Measurements from ENCODE around the gene OTOP2. TPM values are rescaled to one million over a fixed set of nuclear protein-coding genes. Genes with fewer than 3 reads are reported as not detected.

OTOP2 gene
- total and polyA plus RNA-seq, 2 of the 8 experiments (the other 6 are each of a cell fraction or from before 2014, with no cell fraction given): 0.23 TPM; not detected in 1

DNA sequence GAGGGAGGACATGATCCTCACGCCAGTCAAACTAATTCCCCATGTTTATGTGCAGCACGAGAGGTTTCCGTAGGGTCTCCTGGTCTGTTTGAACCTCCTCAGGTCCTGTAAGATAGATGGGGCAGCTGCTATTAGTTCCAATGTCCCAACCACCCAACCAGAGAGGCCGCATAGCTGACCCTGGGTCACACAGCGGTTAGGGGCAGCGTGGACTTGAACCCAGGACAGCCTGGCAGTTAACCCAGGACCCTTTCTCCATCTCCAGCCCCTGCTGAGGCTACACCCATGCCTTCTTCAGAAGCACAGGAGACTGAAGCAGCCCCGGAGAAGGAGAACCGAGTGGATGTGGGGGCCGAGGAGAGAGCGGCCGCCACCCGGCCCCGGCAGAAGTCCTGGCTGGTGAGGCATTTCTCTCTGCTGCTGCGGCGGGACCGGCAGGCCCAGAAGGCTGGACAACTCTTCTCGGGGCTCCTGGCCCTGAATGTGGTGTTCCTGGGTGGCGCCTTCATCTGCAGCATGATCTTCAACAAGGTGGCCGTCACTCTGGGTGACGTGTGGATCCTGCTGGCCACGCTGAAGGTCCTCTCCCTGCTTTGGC is 17.2 kb downstream of the OTOP2 start:
- H4K91ac ChIP-seq (replicated peaks; ENCODE audit: insufficient read length, low read length): no peak overlapping the region
- no peaks in the 10 kb centered on the region for H3K9me3 ChIP-seq (ENCODE audit: insufficient read depth in 2 of 2, low read depth in 1 of 2, low read length in 1 of 2)
- no peaks in the 10 kb centered on the region for H3K79me1 ChIP-seq (ENCODE audit: low read depth, low read length)
- TF ChIP-seq CREB1 (IDR thresholded peaks at IDR 0.05): no peak
- no peak for TF ChIP-seq TAF7 (optimal IDR thresholded peaks at IDR 0.05; ENCODE audit: borderline replicate concordance, low read depth, low read length)
- no peak for TF ChIP-seq TBP (IDR thresholded peaks at IDR 0.05; ENCODE audit: low read depth, low read length)
- peak overlapping the region; percentile 61; the same call in 1 of the 2 replicates for H2BK20ac ChIP-seq (ENCODE audit: low read length)
- H2AFZ ChIP-seq (ENCODE audit: low read length): no peak overlapping the region
- peaks cover 11 to 29% (median 23%) of the 10 kb centered on the region in 4 experiments for H3K27me3 ChIP-seq (replicated peaks in 1 of 4; ENCODE audit: control insufficient read depth in 3 of 4, extremely low read depth in 1 of 4, insufficient read depth in 3 of 4, low read length in 3 of 4)
- H3K4me3 ChIP-seq (ENCODE audit: extremely low read depth in 1 of 4, insufficient read depth in 2 of 4, low read depth in 3 of 4, low read length in 4 of 4): no peak overlapping the region
- no peak for FAIRE-seq
- no peak overlapping the region for H3K27ac ChIP-seq (ENCODE audit: low read depth, low read length)
- no peak overlapping the region for H4K8ac ChIP-seq (ENCODE audit: extremely low read depth, insufficient read depth, low read length)
- no peak overlapping the region for H3K4ac ChIP-seq (replicated peaks; ENCODE audit: insufficient read length, low read depth, low read length)
- H2BK12ac ChIP-seq (ENCODE audit: low read depth, low read length): no peak overlapping the region
- H3K14ac ChIP-seq (ENCODE audit: insufficient read length): no peak overlapping the region
- H4K20me1 ChIP-seq (replicated peaks in 1 of 2; ENCODE audit: control insufficient read depth in 1 of 2, insufficient read depth in 2 of 2, low read length in 2 of 2): peaks cover 2 to 8% of the 10 kb centered on the region in 2 experiments
- no peaks in the 10 kb centered on the region for H3K23me2 ChIP-seq (ENCODE audit: low read depth, low read length)
- CTCF ChIA-PET (ENCODE audit: partially characterized antibody): interaction anchor here (27.2 to 49.9 kb wide), 2 partner anchors 10 to 11 kb away, joined by 1072 read pairs; partner anchors contain the start of genes OTOP2, OTOP3 and USH1G
- POLR2A ChIA-PET (ENCODE audit: partially characterized antibody): no interaction called here
- no peak overlapping the region for H3K9ac ChIP-seq (replicated peaks in 1 of 4; ENCODE audit: extremely low read depth in 1 of 4, low read depth in 3 of 4, low read length in 3 of 4)
- H3K36me3 ChIP-seq (ENCODE audit: control insufficient read depth in 2 of 4, insufficient read depth in 4 of 4, low read length in 3 of 4): no peaks in the 10 kb centered on the region
- H2BK15ac ChIP-seq (ENCODE audit: low read length): no peak overlapping the region
- no peaks in the 10 kb centered on the region for H3K79me2 ChIP-seq (ENCODE audit: control insufficient read depth in 1 of 2, insufficient read depth in 2 of 2, low read length in 2 of 2)
- DNase-seq (ENCODE audit: low read depth in 1 of 2, low spot score in 2 of 2): no peak
- H3K56ac ChIP-seq (replicated peaks; ENCODE audit: insufficient read length, low read depth, low read length): no peak overlapping the region
- H2BK5ac ChIP-seq (ENCODE audit: low read depth, low read length): 0 out of 2 replicates have a peak overlapping the region, but pooled peaks have one; percentile 39
- no peak overlapping the region for H3K18ac ChIP-seq (ENCODE audit: extremely low read depth, low read length)
- WGBS, 2 experiments (ENCODE audit: extremely low coverage in 1 of 2, insufficient coverage in 1 of 2, insufficient read length in 1 of 2, insufficient replicate concordance in 2 of 2, low coverage in 1 of 2, low lambda C conversion rate in 2 of 2, missing lambda C conversion rate in 1 of 2): 86% methylated on average over 17 of the region's 21 CpGs; no CpG with 5 or more reads in 1 of the 2 experiments
- H2BK120ac ChIP-seq (replicated peaks; ENCODE audit: low read depth, low read length): no peak overlapping the region
- H3K4me2 ChIP-seq (ENCODE audit: insufficient read depth in 1 of 2, low read depth in 2 of 2, low read length in 2 of 2): no peak overlapping the region
- H4K5ac ChIP-seq (ENCODE audit: insufficient read length, low read depth, low read length): no peak overlapping the region
- no peak overlapping the region for H2AK5ac ChIP-seq (ENCODE audit: low read depth, low read length)
- peaks cover 0 to 3% (median 2%) of the 10 kb centered on the region in 4 experiments; a peak in 3 of 7 replicates for H3K4me1 ChIP-seq (replicated peaks in 1 of 4; ENCODE audit: control insufficient read depth in 3 of 4, insufficient read depth in 4 of 4, low read length in 3 of 4)
- no peak overlapping the region for H3K23ac ChIP-seq (ENCODE audit: insufficient read length)
